Gastroesophageal sphincter (tissue), 4 donors: Measurements from ENCODE around the gene RGP1. TPM values are rescaled to one million over a fixed set of nuclear protein-coding genes. Genes with fewer than 3 reads are reported as not detected.
A peak's percentile ranks its signal among the peaks of the same experiment; 100 is the strongest.

Source experiments
- ATAC-seq: fragments of 150-250 bp; one replicate; pipeline ENCODE4 v1.9.1; 2016; ENCODE audit warnings: mild to moderate bottlenecking, moderate library complexity
- H3K27ac ChIP-seq, 4 donors: fragments of 200-600 bp; sonication (generic) in 3 of 4; 1 replicate in 3 of 4; 2 replicates in 1 of 4; pipeline ENCODE4 v1.5.1; 2016 to 2019
- H3K27me3 ChIP-seq: fragments of 200-600 bp; sonication (generic); one replicate; pipeline ENCODE4 v1.5.1; 2019
- H3K36me3 ChIP-seq, 2 donors: fragments of 200-600 bp; sonication (generic); one replicate each; pipeline ENCODE4 v1.5.1; 2019; ENCODE audit warnings: control low read depth in 1 of 2
- H3K4me1 ChIP-seq, 3 donors: fragments of 200-600 bp; sonication (generic); 1 replicate in 2 of 3; 2 replicates in 1 of 3; pipeline ENCODE4 v1.5.1; 2016 to 2019; ENCODE audit warnings: control low read depth in 2 of 3
- H3K4me3 ChIP-seq, 2 donors: fragments of 200-600 bp; sonication (generic); one replicate each; pipeline ENCODE4 v1.5.1; 2019; ENCODE audit warnings: mild to moderate bottlenecking in 1 of 2, moderate library complexity in 1 of 2
- H3K9me3 ChIP-seq, 3 donors: fragments of 200-600 bp; sonication (generic); one replicate each; pipeline ENCODE4 v1.5.1; 2017 to 2019; ENCODE audit warnings: control low read depth in 2 of 3
- CTCF ChIP-seq, 4 experiments: fragments of 200-600 bp in 2 of 4; fragments of 450-650 bp in 2 of 4; sonication (generic) in 1 of 4; IDR thresholded peaks; one replicate each; pipeline ENCODE4 v1.5.1; 2017 to 2019; ENCODE audit warnings: antibody characterized with exemption in 4 of 4, mild to moderate bottlenecking in 2 of 4, moderate library complexity in 2 of 4
- EP300 ChIP-seq: sonication (generic); formaldehyde crosslinking; IDR thresholded peaks from one replicate; pipeline ENCODE4 v1.6.1; 2017; ENCODE audit warnings: antibody characterized with exemption, mild to moderate bottlenecking
- POLR2A ChIP-seq, 2 donors: fragments of 450-650 bp; IDR thresholded peaks; one replicate each; pipeline ENCODE4 v1.6.1; 2017; ENCODE audit warnings: antibody characterized with exemption in 2 of 2, mild to moderate bottlenecking in 2 of 2, moderate library complexity in 1 of 2
- POLR2AphosphoS5 ChIP-seq: sonication (generic); formaldehyde crosslinking; IDR thresholded peaks from one replicate; pipeline ENCODE4 v1.6.1; 2017; ENCODE audit warnings: antibody characterized with exemption
- WGBS, 2 donors: methylation state at CpG; one replicate each; pipeline ENCODE4 v1.1.5; 2018; ENCODE audit warnings: low coverage in 1 of 2; 5-methylcytosine and 5-hydroxymethylcytosine counted together
- total RNA-seq, 4 donors: library from RNA; depleted of rRNA; stranded (reverse); fragments of >200 nt; gene quantifications; one replicate each; pipeline ENCODE4 v1.1.0, GENCODE V29; 2016

Gene RGP1
- total RNA-seq, 4 donors from 2014 or later: 19.7 to 34.4 (median 23.4) TPM

DNA sequence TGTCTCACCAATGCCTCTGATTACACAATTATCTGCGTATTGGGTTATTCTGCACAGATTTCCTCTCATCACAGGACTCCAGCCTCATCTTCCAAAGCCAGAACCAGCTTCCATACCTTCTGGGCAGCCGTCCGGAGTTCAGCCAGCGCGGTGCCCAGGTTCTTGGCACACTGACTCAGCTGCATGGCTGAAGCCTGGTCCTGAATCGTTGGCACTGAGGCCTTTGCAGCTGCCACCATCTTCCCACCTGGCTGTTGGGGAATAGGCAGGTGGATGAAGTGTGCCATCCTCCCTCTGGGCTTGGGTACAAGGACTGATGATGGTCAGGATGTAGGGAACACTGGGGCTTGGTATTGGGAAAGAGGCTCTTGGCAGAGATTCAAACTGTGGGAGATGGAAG lies 35.0 kb upstream of the RGP1 start:
- Histone ChIP-seq H3K9me3 (no peaks in the 10 kb centered on the region), H3K27me3 (no peaks in the 10 kb centered on the region), H3K27ac (peak overlapping the region; percentile 24 to 98 (median 86)), H3K36me3 (peaks cover 13 to 100% of the 10 kb centered on the region in 2 donors), H3K4me3 (no peak overlapping the region), H3K4me1 (peaks cover 0 to 30% (median 0%) of the 10 kb centered on the region in 3 donors)
- TF ChIP-seq CTCF (IDR thresholded peaks at IDR 0.05): no peak
- no peak for TF ChIP-seq POLR2A (IDR thresholded peaks at IDR 0.05)
- TF ChIP-seq POLR2AphosphoS5: no peak
- TF ChIP-seq EP300: no peak
- ATAC-seq: no peak
- 52 to 84% methylated on average over 2 to 6 of the region's 6 CpGs for WGBS, 2 donors

GRCh38 chr9:35714579-35715252 lies 34.4 kb upstream of the RGP1 start:
- H3K27me3 ChIP-seq: no peaks in the 10 kb centered on the region
- no peak for TF ChIP-seq POLR2A (IDR thresholded peaks at IDR 0.05)
- no peak for TF ChIP-seq CTCF (IDR thresholded peaks at IDR 0.05)
- no peak for TF ChIP-seq EP300
- H3K9me3 ChIP-seq: no peaks in the 10 kb centered on the region
- H3K27ac ChIP-seq: peak overlapping the region; percentile 63 to 98 (median 86)
- peaks cover 0 to 30% (median 0%) of the 10 kb centered on the region in 3 donors for H3K4me1 ChIP-seq
- H3K36me3 ChIP-seq: peaks cover 15 to 100% of the 10 kb centered on the region in 2 donors
- WGBS, 2 donors: 93 to 97% methylated on average over 3 to 6 of the region's 13 CpGs
- H3K4me3 ChIP-seq: no peak overlapping the region
- no peak for ATAC-seq

- H3K27me3 ChIP-seq: no peaks in the 10 kb centered on the region
- TF ChIP-seq CTCF (IDR thresholded peaks at IDR 0.05) (peak in 3 of 4 experiments; percentile 40 to 74 (median 52)), POLR2AphosphoS5 (peak; percentile 77), POLR2A (IDR thresholded peaks at IDR 0.05) (no peak), EP300 (no peak)
- H3K27ac ChIP-seq: peak overlapping the region; percentile 63 to 98 (median 80)
- peaks cover 24 to 100% of the 10 kb centered on the region in 2 donors for H3K36me3 ChIP-seq
- WGBS, 2 donors: 68% methylated on average over 3 of the region's 4 CpGs; no CpG with 5 or more reads in 1 of the 2 donors
- H3K4me3 ChIP-seq: no peak overlapping the region
- H3K9me3 ChIP-seq: no peaks in the 10 kb centered on the region
- ATAC-seq: peak; percentile 84
- peaks cover 0 to 30% (median 0%) of the 10 kb centered on the region in 3 donors for H3K4me1 ChIP-seq
These were observed 32.9 kb upstream of the RGP1 start for GRCh38 chr9:35716230-35716629.

DNA sequence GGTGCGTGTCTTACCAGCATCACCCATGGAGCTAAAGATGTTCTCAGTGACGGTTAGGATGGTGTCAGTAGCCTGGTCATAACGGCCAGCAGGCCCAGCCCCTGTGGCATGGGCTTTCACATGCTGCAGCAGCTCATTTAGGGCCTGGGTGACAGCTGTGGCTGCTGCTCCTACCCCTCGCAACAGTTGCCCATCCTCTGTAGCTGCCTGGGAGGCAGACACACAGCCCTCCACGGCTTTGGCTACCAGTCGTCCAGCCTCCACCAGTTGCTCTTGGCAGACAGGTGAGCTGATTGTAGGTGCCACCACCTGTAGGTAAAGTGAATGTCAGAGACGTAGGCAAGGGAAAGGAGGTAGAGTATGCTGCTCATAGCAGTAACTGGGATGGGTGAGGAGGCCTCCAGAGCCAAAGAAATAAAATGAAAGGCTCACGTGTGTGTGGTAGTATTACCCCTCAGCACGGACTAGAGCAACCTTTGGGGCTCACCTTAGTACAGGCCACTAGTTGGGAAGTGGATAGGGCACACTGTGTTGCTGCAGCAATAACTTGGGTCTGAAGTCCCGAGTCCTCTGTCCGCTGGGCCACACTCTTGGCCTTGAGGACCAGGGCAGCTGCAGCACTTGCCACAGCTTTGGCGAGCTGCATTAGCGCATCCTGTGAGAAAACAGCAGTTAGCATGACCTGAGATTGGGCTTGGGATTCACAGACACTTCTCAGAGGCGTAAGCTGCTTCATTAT lies 31.8 kb upstream of the RGP1 start:
- Histone ChIP-seq H3K4me1 (peaks cover 0 to 34% (median 0%) of the 10 kb centered on the region in 3 donors), H3K9me3 (no peaks in the 10 kb centered on the region), H3K36me3 (peaks cover 32 to 100% of the 10 kb centered on the region in 2 donors), H3K27ac (peak overlapping the region; percentile 25 to 98 (median 80)), H3K27me3 (no peaks in the 10 kb centered on the region), H3K4me3 (no peak overlapping the region)
- TF ChIP-seq CTCF (IDR thresholded peaks at IDR 0.05): no peak
- no peak for TF ChIP-seq POLR2A (IDR thresholded peaks at IDR 0.05)
- TF ChIP-seq POLR2AphosphoS5: no peak
- no peak for TF ChIP-seq EP300
- ATAC-seq: no peak
- 52% methylated on average over 2 of the region's 14 CpGs; no CpG with 5 or more reads in 1 of the 2 donors for WGBS, 2 donors
